K562 (cell line): ENCODE measurements around the gene ATP5PD. TPM values are rescaled to one million over a fixed set of nuclear protein-coding genes. Genes with fewer than 3 reads are reported as not detected.

Source experiments
- ARNT ChIP-seq, 2 experiments: fragments of 450-650 bp; IDR thresholded peaks; 2 replicates each; pipeline ENCODE4 v1.6.1; 2016; ENCODE audit warnings: mild to moderate bottlenecking in 1 of 2
- CHD4 ChIP-seq: fragments of 200-600 bp; sonication (generic); IDR thresholded peaks from 3 replicates; pipeline ENCODE4 v1.6.1; 2012; ENCODE audit warnings: low read depth, mild to moderate bottlenecking, mixed read lengths, low read length, inconsistent platforms; ENCODE audit not compliant: insufficient read depth, insufficient replicate concordance, poor library complexity, severe bottlenecking
- KHSRP ChIP-seq: fragments of 450-650 bp; IDR thresholded peaks from 2 replicates; pipeline ENCODE4 v1.6.1; 2017
- XRCC4 ChIP-seq: IDR thresholded peaks from one replicate; pipeline ENCODE4 v1.6.1; 2011; ENCODE audit not compliant: insufficient read depth, insufficient read length; ENCODE audit errors: extremely low read depth
- YBX1 ChIP-seq: fragments of 450-650 bp; IDR thresholded peaks from 2 replicates; pipeline ENCODE4 v1.7.1; 2016; ENCODE audit warnings: mild to moderate bottlenecking
- ZC3H4 ChIP-seq: sonication (generic); formaldehyde crosslinking; IDR thresholded peaks from 2 replicates; pipeline ENCODE4 v1.9.0; 2021; ENCODE audit warnings: missing genetic modification reagents, borderline replicate concordance
- ZFPM2 ChIP-seq: fragments of 250-450 bp; sonication (Bioruptor Pico); IDR thresholded peaks from 2 replicates; pipeline ENCODE4 v1.5.1; 2022; ENCODE audit warnings: mild to moderate bottlenecking
- ZNF184 ChIP-seq: sonication (generic); formaldehyde crosslinking; IDR thresholded peaks from 2 replicates; pipeline ENCODE4 v1.5.0; 2020; ENCODE audit warnings: missing genetic modification reagents
- ZNF668 ChIP-seq: fragments of 250-450 bp; sonication (Bioruptor Pico); IDR thresholded peaks from 2 replicates; pipeline ENCODE4 v1.8.0; 2022; ENCODE audit warnings: mild to moderate bottlenecking, inconsistent platforms
- ZNF764 ChIP-seq: fragments of 250-450 bp; sonication (Bioruptor Pico); IDR thresholded peaks from 2 replicates; pipeline ENCODE4 v1.4.0; 2020; ENCODE audit warnings: low read depth, mild to moderate bottlenecking, moderate library complexity
- polyA plus RNA-seq, 8 experiments: library from polyadenylated mRNA; depleted of rRNA in 4 of 8; stranded (reverse) in 5 of 8; unstranded in 3 of 8; fragments of >200 nt; fragmentation: Nextera tagmentation in 2 of 8; fragmentation: Illumina TruSeq in 1 of 8; extraction: Ambion mirVana in 2 of 8; extraction: Trizol in 1 of 8; gene quantifications; 2 replicates each; pipeline versions ENCODE4 v1.2.1 to v1.2.3, GENCODE V29; 2011 to 2014; ENCODE audit warnings: inconsistent platforms in 1 of 8, missing spikeins in 1 of 8
- total RNA-seq, 7 experiments: library from RNA; depleted of rRNA in 6 of 7; stranded (reverse); fragments of >200 nt in 6 of 7; fragmentation: Illumina TruSeq in 2 of 7; extraction: Trizol in 2 of 7; gene quantifications; 2 replicates each; pipeline versions ENCODE4 v1.2.1 to v1.2.3, GENCODE V29; 2011 to 2021; ENCODE audit warnings: low replicate concordance in 1 of 7
- TF ChIP-seq, protein P1 (sequence below): IDR thresholded peaks from 2 replicates; pipeline ENCODE4 v1.6.1; 2016; ENCODE audit warnings: missing genetic modification characterization, missing compliant biosample characterization
- TF ChIP-seq, protein P2 (sequence below), 2 experiments: fragments of 450-650 bp in 1 of 2; sonication (generic) in 1 of 2; formaldehyde crosslinking; conservative IDR thresholded peaks; 2 replicates each; pipeline versions ENCODE4 v1.4.0 to v1.8.1; 2020 to 2022; ENCODE audit warnings: mild to moderate bottlenecking in 1 of 2, missing genetic modification reagents in 1 of 2
- TF ChIP-seq, protein P3 (sequence below): fragments of 250-450 bp; sonication (Bioruptor Pico); IDR thresholded peaks from 2 replicates; pipeline ENCODE4 v1.8.0; 2021; ENCODE audit warnings: borderline replicate concordance, mild to moderate bottlenecking, moderate library complexity; ENCODE audit not compliant: poor library complexity, severe bottlenecking
- TF ChIP-seq, protein P4 (sequence below), 2 experiments: fragments of 450-650 bp; IDR thresholded peaks; 2 replicates each; pipeline ENCODE4 v1.6.1; 2016; ENCODE audit warnings: mild to moderate bottlenecking in 2 of 2, borderline replicate concordance in 1 of 2, low read depth in 1 of 2, moderate library complexity in 1 of 2

The ATP5PD gene
- total and polyA plus RNA-seq, 9 of the 15 experiments (the other 6 are each of a cell fraction or from before 2014, with no cell fraction given): 271 to 828 (median 432) TPM

DNA sequence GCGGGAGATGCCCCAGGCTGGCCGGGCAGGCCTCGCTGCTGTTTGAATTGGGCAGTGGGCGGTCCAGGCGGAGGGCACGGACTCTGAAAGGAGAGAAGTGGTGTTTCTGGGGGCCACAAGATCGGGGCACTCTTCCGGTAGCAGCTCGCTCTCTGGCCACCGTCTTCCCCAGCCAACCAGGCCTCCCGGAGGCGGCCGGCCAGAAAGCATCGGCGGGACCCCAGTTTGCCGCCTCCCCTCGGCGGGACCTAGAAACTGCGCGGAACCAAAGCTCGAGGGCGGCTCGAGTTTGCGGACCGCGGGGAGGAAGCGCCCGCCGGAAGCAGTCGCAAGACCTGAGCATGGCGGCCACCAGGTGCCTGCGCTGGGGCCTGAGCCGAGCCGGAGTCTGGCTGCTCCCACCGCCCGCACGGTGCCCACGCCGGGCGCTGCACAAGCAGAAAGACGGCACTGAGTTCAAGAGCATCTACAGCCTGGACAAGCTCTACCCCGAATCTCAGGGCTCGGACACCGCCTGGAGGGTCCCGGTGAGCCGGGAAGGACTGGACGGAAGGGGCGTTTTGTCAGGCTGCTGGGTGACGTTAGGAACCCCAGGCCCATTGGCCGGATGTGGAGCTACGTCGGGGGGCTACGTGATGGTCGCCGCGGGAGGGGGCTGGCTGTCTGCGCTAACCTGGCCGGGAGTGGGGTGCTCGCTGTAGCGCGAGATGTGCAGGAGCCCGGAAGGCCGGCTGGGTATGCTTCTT, 34.2 kb downstream of the ATP5PD start, which contains the start of gene MRPL58 (continued):
- TF ChIP-seq, protein P1, sequence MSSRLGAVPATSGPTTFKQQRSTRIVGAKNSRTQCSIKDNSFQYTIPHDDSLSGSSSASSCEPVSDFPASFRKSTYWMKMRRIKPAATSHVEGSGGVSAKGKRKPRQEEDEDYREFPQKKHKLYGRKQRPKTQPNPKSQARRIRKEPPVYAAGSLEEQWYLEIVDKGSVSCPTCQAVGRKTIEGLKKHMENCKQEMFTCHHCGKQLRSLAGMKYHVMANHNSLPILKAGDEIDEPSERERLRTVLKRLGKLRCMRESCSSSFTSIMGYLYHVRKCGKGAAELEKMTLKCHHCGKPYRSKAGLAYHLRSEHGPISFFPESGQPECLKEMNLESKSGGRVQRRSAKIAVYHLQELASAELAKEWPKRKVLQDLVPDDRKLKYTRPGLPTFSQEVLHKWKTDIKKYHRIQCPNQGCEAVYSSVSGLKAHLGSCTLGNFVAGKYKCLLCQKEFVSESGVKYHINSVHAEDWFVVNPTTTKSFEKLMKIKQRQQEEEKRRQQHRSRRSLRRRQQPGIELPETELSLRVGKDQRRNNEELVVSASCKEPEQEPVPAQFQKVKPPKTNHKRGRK (tag): no peak
- no peak for TF ChIP-seq ARNT (IDR thresholded peaks at IDR 0.05)
- no peak for TF ChIP-seq XRCC4
- no peak for TF ChIP-seq CHD4
- TF ChIP-seq, protein P2, sequence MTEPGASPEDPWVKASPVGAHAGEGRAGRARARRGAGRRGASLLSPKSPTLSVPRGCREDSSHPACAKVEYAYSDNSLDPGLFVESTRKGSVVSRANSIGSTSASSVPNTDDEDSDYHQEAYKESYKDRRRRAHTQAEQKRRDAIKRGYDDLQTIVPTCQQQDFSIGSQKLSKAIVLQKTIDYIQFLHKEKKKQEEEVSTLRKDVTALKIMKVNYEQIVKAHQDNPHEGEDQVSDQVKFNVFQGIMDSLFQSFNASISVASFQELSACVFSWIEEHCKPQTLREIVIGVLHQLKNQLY (CRISPR knock-in tag; conservative IDR thresholded peaks at IDR 0.05): no peak
- TF ChIP-seq, protein P3, sequence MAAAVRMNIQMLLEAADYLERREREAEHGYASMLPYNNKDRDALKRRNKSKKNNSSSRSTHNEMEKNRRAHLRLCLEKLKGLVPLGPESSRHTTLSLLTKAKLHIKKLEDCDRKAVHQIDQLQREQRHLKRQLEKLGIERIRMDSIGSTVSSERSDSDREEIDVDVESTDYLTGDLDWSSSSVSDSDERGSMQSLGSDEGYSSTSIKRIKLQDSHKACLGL (CRISPR knock-in tag): peak; percentile 73
- TF ChIP-seq ZC3H4 (CRISPR knock-in tag): no peak
- no peak for TF ChIP-seq KHSRP
- TF ChIP-seq ZFPM2: no peak
- TF ChIP-seq YBX1: no peak
- TF ChIP-seq ZNF668 (CRISPR knock-in tag): peak; percentile 41; the same call in 1 of the 2 replicates
- TF ChIP-seq, protein P4, sequence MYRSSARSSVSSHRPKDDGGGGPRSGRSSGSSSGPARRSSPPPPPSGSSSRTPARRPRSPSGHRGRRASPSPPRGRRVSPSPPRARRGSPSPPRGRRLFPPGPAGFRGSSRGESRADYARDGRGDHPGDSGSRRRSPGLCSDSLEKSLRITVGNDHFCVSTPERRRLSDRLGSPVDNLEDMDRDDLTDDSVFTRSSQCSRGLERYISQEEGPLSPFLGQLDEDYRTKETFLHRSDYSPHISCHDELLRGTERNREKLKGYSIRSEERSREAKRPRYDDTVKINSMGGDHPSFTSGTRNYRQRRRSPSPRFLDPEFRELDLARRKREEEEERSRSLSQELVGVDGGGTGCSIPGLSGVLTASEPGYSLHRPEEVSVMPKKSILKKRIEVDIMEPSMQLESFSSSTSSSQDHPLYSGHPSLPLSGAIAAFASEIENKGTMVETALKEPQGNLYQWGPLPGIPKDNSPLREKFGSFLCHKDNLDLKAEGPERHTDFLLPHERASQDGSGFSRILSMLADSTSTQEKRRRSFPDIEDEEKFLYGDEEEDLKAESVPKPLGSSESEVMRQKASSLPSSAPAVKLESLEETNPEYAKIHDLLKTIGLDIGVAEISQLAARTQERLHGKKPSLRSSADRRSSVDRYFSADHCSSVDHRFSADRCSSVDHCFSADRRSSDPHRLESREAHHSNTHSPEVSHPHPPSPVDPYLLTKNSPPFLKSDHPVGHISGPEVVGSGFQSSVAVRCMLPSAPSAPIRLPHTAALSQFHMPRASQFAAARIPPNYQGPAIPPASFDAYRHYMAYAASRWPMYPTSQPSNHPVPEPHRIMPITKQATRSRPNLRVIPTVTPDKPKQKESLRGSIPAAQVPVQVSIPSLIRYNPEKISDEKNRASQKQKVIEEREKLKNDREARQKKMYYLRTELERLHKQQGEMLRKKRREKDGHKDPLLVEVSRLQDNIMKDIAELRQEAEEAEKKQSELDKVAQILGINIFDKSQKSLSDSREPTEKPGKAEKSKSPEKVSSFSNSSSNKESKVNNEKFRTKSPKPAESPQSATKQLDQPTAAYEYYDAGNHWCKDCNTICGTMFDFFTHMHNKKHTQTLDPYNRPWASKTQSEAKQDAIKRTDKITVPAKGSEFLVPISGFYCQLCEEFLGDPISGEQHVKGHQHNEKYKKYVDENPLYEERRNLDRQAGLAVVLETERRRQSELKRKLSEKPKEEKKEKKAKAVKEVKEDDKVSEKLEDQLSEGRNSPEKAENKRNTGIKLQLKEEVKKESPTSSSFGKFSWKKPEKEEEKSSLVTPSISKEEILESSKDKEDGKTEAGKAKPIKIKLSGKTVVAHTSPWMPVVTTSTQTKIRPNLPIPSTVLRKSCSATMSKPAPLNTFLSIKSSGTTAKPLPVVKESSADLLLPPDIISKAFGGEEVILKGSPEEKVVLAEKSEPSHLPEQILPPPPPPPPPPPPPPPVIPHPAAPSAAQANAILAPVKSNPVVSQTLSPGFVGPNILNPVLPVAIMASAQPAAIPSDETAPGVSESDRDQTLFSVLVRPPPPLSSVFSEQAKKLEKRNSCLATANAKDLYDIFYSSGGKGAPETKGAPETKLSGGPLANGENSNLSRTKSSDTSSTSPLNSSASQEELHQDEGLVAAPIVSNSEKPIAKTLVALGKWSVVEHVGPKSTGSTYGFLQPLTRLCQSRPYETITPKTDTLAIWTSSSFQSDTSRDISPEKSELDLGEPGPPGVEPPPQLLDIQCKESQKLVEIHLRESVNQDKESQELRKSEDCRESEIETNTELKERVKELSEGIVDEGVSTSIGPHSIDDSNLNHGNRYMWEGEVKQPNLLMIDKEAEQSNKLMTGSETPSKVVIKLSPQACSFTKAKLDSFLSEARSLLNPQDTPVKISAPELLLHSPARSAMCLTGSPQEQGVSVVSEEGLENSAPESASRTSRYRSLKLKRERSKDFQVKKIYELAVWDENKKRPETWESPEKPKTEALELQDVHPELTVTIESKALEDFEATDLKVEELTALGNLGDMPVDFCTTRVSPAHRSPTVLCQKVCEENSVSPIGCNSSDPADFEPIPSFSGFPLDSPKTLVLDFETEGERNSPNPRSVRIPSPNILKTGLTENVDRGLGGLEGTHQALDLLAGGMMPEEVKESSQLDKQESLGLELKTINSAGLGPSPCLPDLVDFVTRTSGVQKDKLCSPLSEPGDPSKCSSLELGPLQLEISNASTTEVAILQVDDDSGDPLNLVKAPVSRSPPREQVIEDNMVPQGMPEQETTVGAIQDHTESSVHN (IDR thresholded peaks at IDR 0.05; ENCODE audit: borderline replicate concordance in 1 of 2, low read depth in 1 of 2): no peak
- TF ChIP-seq ZNF184 (CRISPR knock-in tag): no peak
- peak; percentile 77 for TF ChIP-seq ZNF764 (CRISPR knock-in tag)
